GM21526 (cell line): ENCODE results near the gene FAM200B.

Experiments
- ATAC-seq: cut with Tn5 transposase; IDR thresholded peaks from one replicate; pipeline ENCODE4 v1.9.1; 2021; ENCODE audit warnings: moderate library complexity; ENCODE audit not compliant: unreplicated experiment, low FRiP score

Gene FAM200B

DNA sequence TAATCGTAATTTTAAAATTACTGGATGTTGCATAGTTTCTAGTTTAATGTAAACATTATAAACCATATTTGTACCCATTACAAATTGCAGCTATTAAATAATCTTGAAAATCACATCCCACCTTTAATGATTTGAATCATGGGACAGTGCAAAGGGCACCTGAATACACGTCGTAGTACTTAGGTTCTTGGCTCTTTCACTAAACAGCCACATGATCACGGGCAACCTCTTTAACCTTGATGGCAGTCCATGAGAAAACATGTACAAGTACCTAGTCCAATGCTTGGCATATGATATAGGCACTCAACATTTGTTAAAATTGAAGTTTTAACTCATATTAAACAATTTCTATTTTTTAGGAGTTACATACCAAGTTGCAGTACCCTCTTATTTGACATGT is 14.6 kb upstream of the FAM200B start:
- no peak for ATAC-seq

DNA sequence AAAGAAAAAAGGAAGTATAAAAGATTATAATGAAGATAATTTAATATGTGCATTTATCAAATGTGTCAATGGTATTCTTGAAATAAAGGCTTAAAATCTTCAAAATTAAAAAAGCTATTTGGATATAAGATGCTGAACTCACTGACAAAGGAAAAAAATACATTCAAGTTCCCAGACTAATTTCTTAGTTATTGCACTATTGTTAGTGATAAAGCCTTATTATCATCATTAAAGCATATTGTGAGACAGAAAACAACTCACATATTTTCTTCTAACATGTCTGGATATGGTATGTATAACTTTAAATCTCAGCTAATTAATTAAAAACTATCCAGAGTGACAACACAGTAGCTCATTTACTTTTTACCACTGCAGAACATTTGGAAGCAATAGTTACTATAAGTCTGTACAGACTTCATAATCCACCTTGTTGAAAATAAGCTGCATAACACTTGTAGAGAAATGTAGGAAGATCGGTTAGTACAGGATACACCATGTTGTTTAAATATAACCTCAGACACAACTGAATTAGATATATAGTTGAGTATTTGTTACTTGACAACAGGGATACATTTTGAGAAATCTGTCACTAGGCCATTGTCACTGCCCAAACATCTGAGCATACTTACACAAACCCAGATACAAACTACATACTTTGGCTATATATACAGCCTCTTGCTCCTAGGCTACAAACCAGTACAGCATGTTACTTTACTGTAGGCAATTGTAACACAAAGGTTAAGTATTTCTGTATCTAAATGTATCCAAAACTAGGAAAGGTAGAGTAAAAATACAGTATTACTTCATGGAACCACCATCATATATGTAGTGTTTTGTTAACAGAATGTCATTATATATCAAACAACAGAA is 12.8 kb upstream of the FAM200B start:
- no peak for ATAC-seq

DNA sequence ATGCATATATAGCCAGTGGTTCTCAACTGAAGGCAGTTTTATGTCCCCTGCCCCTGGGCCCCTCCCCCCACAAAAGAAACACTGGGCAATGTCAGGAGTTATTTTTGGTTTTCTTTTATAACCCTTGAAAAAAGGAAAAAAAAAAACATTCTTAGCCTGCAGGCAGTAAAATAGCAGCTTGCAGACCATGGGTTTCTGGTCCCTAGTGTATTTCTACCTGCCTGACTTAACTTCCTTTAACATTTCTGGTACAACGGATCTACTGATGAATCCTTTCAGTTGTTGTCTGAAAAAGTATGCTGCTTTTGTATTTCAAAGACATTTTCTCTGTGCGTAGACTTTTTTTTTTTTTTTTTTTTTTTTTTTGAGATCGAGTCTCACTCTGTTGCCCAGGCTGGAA is 11.1 kb upstream of the FAM200B start:
- ATAC-seq, result no peak

DNA sequence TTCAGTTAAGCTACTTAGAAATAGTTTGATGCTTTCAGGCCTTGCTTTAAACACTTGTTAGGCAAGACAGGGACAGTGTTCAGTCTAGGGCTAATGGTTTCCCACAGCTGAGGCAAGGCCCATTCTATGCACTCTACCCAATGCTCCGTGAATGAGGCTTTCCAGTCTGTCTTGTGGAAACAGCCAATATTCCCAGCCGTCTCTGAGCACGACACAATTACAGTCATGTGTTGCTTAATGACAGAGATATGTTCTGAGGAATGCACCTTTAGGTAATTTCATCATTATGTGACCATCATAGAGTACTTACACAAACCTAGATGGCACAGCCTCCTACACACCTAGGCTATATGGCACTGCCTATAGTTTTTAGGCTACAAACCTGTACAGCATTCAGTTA is 9.5 kb upstream of the FAM200B start:
- ATAC-seq, result no peak

DNA sequence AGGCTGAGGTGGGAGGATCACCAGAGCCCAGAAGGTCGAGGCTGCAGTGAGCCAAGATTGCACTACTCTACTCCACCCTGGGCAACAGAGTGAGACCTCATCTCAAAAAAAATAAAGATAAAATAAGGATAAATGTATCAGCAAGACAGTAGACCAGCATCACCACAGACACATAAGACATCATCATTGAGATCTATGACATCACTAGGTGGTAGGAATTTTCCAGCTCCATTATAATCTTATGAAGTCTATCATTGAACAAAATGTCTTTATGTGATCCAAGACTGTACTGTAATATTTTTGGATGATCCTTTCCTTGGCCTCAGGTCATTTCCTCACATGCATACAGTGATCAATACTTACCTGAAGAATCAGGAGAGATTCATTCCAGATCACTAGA is 8.3 kb upstream of the FAM200B start:
- no peak for ATAC-seq

DNA sequence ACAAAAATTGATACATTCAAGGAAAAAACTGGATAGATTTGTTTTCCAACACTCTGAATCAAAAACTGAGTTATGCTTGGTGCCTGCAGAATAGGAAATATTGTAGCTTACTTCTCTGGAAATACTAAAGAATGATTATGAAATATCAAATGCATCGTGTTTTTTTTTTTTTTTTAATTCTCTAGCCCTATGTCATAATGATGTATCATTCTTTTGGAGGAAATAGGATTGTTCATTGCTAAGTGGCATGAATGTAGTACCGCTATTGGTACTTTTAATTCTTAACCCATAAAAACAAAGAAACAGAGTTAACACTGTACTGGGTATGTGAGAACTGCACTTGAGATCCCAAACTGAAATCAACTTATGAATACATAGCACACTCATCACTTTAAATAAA is 7.6 kb upstream of the FAM200B start:
- no peak for ATAC-seq

DNA sequence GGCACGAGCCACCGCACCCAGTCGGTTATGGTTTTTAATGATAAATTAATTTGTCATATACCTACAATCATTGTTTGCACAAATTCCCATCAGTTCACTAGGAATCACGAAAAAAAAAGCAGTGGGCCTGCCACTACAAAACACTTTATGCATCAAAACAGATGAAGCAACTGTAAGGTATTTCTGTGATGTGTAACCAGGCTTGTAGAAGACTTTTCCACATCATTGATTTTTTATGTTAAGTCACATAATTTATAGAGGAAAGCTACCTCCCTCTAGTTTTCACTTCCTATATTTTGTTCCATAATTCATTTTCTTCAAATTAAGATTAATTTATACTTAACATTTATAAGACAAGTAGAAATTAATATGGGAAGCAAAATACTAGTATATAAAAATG is 6.7 kb upstream of the FAM200B start:
- no peak for ATAC-seq

DNA sequence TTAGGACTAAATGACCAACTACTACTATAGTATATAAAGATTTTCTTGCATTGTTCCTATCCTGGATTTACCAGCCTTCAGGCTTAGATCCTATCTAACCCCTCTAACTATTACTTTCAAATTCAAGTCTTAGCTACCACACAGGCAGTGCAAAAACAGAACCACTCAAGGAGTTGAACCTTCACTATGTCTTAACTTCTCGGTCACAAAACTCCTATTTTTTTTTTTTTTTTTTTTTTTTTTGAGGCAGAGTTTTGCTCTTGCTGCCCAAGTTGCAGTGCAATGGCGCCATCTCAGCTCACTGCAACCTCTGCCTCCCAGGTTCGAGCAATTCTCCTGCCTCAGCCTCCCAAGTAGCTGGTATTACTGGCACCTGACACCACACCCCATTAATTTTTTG is 6.3 kb upstream of the FAM200B start:
- no peak for ATAC-seq

DNA sequence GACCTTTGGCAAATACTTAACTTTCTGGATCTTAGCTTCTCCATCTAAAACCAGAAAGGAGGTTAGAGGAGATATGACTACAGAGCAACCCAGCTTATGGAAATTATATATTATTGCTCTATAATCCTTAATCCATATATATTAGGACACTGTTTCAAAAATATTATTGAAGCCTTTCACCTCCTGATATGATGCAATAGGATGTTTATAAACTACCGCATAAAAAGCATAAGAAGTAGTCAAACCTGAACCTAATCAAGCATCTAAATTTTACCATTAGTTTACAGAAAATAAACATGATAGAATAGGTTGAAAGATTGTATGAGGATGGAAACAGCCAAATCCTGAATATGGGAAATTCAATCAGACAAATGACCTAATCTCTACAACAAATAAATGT is 5.6 kb upstream of the FAM200B start:
- ATAC-seq, result no peak

DNA sequence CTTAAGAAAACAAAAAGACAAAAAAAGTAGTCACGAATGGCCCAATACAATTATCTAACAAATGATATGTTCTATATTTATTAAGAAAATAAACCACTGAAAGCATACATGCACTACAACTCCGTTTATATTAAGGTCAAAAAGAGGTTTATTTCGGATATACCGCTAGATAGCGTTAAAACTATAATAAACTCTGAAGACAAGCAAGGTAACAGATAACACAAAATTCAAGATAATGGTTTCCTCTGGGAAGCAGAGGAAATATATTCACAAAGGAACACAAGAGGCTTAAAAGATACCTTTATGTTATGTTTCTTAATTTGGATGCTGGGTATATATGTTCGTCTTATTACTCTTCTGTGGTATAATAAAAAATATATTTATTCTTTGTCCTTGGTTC is 4.7 kb upstream of the FAM200B start:
- no peak for ATAC-seq

DNA sequence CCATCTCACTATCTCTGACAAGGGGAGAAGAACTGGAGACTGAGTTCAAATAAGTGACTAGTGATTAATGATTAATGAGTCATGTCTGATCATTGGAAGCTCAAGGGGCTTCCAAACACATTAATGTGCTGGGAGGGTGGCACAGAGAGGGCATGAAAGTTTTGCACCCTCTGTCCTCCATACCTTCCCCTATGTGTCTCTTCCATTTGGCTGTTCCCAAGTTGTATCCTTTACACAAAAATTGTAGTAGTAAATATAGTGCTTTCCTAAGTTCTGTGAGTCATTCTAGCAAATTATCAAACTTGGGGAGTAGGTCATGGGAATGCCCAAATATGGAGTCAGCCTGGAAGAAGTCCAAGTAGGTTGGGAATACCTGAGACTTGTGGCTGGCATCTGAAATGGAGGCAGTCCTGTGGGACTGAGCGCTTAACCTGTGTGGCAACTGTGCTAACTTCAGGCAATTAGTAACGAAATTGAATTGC is 4.1 kb upstream of the FAM200B start:
- no peak for ATAC-seq

DNA sequence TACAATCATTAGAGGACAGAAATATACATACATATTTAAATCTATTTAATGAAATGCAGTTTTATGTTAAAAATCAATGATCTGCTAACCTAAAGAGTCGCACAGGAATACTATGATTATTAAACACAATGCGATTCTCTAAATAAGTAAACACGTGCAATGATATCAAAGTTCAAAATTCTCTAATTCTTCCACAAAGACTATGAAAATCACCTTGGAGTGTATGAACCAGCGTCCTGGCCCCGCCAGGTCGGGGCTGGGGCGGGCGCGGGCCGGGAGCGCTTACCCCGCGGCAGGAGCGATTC is 608 bp upstream of the FAM200B start:
- ATAC-seq, result no peak

DNA sequence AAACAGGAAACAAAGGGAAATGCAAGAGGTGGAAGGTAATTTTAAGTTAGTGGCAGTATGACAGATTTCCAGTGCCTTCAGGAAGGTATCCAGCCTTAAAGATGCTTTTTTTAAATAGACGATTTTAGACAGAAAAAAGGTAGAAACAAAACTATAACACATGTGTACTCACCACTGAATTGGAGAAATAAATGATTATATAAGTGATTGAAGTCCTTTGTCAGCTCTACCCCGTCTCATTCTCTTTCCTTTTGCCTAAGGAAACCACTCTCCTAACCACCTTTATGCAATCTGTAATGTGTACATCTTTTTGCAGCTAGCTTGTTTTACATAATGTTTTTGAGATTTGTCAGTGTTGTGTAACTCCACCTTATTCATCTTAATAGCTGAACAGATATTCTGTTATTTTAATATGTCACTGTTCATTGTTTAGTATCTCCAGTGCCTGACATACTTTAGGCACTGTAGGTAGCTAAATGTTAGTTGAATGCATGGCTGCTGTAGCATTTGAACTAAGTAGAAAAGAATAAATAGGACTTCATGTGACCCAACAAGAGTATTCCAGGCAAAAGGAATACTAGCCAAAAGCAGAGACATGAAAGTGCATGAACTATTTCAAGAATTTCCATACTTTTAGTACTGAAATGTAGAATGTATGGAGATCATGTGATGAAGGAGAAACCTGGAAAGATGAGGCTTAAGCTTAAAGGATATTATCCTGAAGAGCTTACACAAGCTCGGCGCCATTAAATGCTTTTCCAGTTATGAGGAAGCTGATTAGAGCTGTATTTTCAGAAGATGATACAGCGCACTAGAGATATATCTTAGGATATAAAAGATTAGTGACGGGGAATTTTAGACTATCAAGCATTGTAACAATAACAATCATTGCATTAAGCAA is 865 bp downstream of the FAM200B start:
- no peak for ATAC-seq

DNA sequence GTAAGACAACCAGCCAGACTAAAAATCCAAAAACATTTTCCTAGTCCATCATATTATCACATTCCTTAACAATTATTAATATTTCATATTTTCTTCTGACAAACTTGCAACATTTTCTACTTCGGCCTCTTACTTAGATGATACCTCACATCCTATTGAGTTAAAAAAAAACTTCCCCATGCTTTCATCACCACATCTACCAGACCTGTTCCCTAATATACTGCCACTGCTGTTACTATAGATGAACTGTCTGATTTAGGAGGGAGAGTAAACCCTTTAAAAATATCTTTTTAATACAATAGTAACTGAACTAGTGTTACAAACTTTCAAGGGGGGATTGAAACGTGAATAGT is 1.5 kb downstream of the FAM200B start:
- no peak for ATAC-seq

DNA sequence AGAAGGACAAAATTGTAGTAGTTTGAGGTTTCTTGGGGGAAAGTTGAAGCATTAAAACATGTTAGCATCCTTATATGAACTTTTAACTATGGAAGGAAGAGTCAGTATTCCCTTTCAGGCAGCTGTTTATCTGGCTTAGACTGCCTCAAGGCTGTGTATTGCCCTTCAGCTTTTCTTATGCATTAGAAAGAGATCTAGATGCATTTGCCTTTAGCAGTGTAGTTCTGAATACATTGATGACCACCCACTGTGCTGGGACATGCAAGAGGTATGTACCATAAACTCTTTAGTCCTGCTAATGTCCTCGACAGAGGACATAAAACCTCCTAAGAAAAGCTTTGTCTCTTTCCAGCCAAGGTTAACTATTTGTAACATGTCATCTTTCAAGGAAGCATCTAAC is 2.9 kb downstream of the FAM200B start:
- ATAC-seq, result no peak

DNA sequence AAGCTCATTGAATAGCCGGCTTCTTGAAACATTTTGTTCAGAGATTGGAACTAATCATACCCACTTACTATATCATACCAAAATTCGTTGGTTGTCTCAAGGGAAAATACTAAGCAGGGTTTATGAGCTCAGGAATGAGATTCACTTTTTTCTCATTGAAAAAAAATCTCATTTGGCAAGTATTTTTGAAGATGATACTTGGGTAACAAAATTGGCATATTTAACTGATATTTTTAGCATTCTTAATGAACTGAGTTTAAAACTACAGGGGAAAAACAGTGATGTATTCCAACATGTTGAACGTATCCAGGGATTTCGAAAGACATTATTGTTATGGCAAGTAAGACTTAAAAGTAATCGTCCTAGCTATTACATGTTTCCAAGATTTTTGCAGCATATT is 6.4 kb downstream of the FAM200B start:
- no peak for ATAC-seq

DNA sequence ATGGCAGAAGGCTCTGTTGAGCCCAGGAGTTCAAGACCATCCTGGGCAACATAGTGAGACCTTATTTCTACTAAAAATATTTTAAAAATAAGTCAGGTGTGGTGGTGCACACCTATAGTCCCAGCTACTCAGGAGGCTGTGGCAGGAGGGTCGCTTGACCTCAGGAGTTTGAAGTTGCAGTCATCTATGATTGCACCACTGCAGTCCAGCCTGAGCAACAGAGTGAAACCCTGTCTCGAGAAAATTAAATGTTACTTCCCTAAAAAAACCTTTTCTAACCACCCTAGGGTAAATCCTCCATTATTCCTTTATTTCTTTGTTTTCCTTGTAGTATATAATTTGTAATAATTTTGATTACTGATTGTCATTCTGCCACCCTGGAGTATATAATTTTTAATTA is 7.9 kb downstream of the FAM200B start:
- no peak for ATAC-seq

DNA sequence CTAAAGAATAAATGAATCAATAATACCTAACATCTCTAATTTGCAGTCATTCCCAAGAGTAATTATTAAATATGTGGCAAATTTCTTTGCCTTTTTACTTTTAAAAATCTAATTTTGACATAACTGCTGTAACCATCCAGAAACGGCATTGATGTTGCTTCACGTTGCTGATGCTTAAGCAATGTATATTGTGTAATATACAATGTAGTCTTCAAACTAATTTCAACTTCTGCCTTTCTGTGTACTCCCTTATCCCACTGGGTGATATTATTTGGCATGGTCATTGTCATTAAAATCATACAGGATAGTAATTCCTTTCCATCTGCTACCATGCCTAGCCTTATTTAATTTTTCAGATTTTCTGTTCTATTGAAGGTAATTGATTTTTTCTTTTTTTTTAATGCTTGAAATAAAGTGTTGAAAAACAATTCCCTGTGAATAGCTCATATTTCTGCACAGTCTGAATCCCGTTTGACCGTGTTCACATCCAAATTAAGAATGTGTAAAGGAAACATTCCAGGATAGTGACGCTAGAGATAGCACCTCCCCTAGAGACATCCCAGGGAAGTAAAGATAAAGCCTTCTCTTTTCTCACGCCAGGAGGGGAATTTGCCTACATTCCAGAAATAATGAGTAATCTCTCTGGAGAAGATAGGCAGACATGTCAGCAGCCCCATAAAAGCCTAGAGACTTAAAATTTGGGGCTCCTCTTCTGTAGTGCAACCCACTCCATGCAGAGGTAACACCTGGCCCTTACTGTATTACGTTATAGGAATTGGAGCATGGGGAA is 8.6 kb downstream of the FAM200B start:
- no peak for ATAC-seq

DNA sequence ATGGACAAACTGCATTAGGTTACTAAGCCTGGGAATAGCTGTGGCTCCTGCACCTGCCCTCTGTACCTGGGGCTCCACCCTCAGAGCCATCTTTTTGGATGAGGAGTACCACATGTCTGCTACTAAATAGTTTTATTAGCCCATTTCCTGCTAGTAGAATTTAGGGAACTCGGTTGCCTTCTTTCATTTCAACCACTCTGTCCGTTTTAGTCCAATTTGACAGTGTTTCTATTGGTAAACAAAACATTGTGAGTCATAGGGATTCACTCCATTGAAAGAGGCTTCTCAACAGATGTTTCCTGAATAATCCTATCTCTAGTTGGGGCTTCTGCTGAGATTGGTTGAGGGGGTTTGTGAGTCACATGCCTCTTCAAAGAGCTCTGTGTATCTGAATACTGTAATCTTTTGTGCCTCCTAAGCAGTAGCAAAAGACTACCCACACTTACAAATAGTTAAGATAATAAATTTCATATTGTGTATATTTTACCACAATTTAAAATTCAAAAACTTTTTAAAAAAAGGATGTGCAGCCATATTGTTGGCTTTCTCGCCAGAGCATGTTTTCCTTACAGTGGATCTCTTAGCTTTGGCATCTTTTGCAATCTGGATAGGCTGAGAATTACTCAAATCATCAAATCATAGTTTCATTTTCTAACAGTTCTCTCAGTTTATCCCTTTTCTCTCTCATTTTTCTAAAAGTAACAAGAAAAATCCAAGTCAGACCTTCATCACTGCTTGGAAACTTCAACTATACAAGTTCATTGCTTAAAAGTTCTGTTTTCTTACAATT is 9.9 kb downstream of the FAM200B start:
- no peak for ATAC-seq

DNA sequence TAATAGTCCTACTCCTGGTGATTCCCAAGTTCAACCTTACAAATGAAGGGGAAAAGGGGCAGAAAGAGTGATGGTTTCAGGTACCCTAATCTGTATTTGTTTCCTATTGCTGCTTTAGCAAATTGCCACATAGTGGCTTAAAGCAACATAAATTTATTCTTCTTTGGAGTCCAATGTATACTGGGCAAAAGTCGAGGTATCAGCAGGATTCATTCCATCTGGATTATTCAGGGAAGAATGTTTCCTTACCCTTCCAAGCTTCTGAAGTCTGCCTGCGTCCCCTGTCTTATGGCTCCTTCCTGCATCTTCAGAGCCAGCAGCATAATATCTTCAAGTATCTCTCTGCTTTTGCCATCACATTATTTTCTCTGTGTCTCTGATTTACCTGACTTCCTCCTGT is 11.0 kb downstream of the FAM200B start:
- no peak for ATAC-seq
